Naive thymus-derived CD8-positive, alpha-beta T cell (primary cell): ENCODE measurements around the gene CBR4. TPM values are rescaled to one million over a fixed set of nuclear protein-coding genes. Genes with fewer than 3 reads are reported as not detected.
"Not testable (repeated sequence)": the region's sequence is repeated elsewhere in the genome, so short reads cannot be mapped to it uniquely, and the experiment has no call there.

Experiments used
- ATAC-seq, 2 donors: fragments of 150-1000 bp; cut with Tn5 transposase in 1 of 2; sonication (Bioruptor Pico), chemical (Tn5 transposase) in 1 of 2; 1 replicate in 1 of 2; 2 replicates in 1 of 2; pipeline ENCODE4 v1.10.0; 2021; ENCODE audit warnings: mild to moderate bottlenecking in 2 of 2, moderate library complexity in 2 of 2
- POLR2A ChIA-PET: fragments of 350-600 bp; sonication (Branson Sonifier 250); formaldehyde crosslinking; loops from one replicate; lab custom pipeline; 2021; ENCODE audit warnings: antibody characterized with exemption; lab: Charles Lee
- DNase-seq, 10 donors: peaks; one replicate each; pipeline versions ENCODE4 v3.0.0 to v3.0.0-alpha.2; 2020 to 2022
- H3K27ac Mint-ChIP-seq, 10 donors: one replicate each; pipeline ENCODE4 v1.8.0; 2020 to 2022; ENCODE audit warnings: mild to moderate bottlenecking in 10 of 10, mixed read lengths in 10 of 10, moderate library complexity in 4 of 10, inconsistent platforms in 1 of 10
- H3K27me3 Mint-ChIP-seq, 5 donors: one replicate each; pipeline ENCODE4 v1.8.0; 2021 to 2022; ENCODE audit warnings: mixed read lengths in 5 of 5
- H3K36me3 Mint-ChIP-seq, 3 donors: one replicate each; pipeline ENCODE4 v1.8.0; 2020 to 2022; ENCODE audit warnings: mixed read lengths in 3 of 3, mild to moderate bottlenecking in 2 of 3, inconsistent platforms in 1 of 3
- H3K4me1 Mint-ChIP-seq, 4 donors: one replicate each; pipeline ENCODE4 v1.8.0; 2021 to 2022; ENCODE audit warnings: mixed read lengths in 4 of 4
- H3K4me3 Mint-ChIP-seq, 10 donors: one replicate each; pipeline ENCODE4 v1.8.0; 2020 to 2022; ENCODE audit warnings: mild to moderate bottlenecking in 10 of 10, mixed read lengths in 10 of 10, moderate library complexity in 6 of 10, inconsistent platforms in 1 of 10
- H3K9me3 Mint-ChIP-seq, 9 donors: one replicate each; pipeline ENCODE4 v1.8.0; 2020 to 2022; ENCODE audit warnings: mixed read lengths in 9 of 9, mild to moderate bottlenecking in 3 of 9, inconsistent platforms in 1 of 9, moderate library complexity in 1 of 9
- polyA plus RNA-seq, 3 donors: library from polyadenylated mRNA; unstranded; fragments of 300-500 nt; fragmentation: Illumina TruSeq; gene quantifications; one replicate each; pipeline ENCODE4 v1.2.3, GENCODE V29; 2021
- total RNA-seq, 8 experiments: library from RNA in 2 of 8; stranded (reverse) in 2 of 8; gene quantifications; one replicate each; pipeline ENCODE4 v1.2.3 and lab custom pipeline; 2021 to 2026

The CBR4 gene
- total and polyA plus RNA-seq, 5 experiments from 2014 or later, result 4.5 to 22.8 (median 5.5) TPM

- peaks cover 19 to 54% (median 24%) of the 10 kb centered on the region in 3 donors for H3K36me3 Mint-ChIP-seq
- no peaks in the 10 kb centered on the region for H3K9me3 Mint-ChIP-seq
- ATAC-seq (no peak), DNase-seq (no peak)
- H3K27me3 Mint-ChIP-seq, result peaks cover 0 to 2% (median 0%) of the 10 kb centered on the region in 5 donors
- peak overlapping the region in 1 of 10 donors; percentile 15 for H3K27ac Mint-ChIP-seq
- H3K4me1 Mint-ChIP-seq, result peaks cover 22 to 42% (median 31%) of the 10 kb centered on the region in 4 donors
- POLR2A ChIA-PET, result no interaction called here
- no peak overlapping the region for H3K4me3 Mint-ChIP-seq
These were observed 4.5 kb downstream of the CBR4 start for GRCh38 chr4:169005453-169006099.

- ATAC-seq (no peak), DNase-seq (no peak)
- peaks cover 4 to 10% (median 6%) of the 10 kb centered on the region in 4 donors for H3K4me1 Mint-ChIP-seq
- no peak overlapping the region for H3K4me3 Mint-ChIP-seq
- POLR2A ChIA-PET, result interaction anchor here (1.4 kb wide), 1 partner anchor 10 kb away, joined by 4 read pairs; the partner anchor contains the start of gene CBR4
- no peaks in the 10 kb centered on the region for H3K27me3 Mint-ChIP-seq
- H3K36me3 Mint-ChIP-seq, result peaks cover 26 to 86% (median 34%) of the 10 kb centered on the region in 3 donors
- H3K27ac Mint-ChIP-seq, result peak overlapping the region in 1 of 10 donors; percentile 15
- H3K9me3 Mint-ChIP-seq, result no peaks in the 10 kb centered on the region
These were observed 9.7 kb downstream of the CBR4 start for GRCh38 chr4:169000315-169000714.

- peaks cover 2 to 10% (median 5%) of the 10 kb centered on the region in 4 donors for H3K4me1 Mint-ChIP-seq
- ATAC-seq (no peak), DNase-seq (no peak)
- H3K9me3 Mint-ChIP-seq, result no peaks in the 10 kb centered on the region
- no peak overlapping the region for H3K4me3 Mint-ChIP-seq
- POLR2A ChIA-PET, result interaction anchor here (0.9 to 1.4 kb wide), 2 partner anchors 10 to 16 kb away, joined by 3 to 4 read pairs; partner anchors contain the start of gene CBR4
- H3K27me3 Mint-ChIP-seq, result no peaks in the 10 kb centered on the region
- H3K27ac Mint-ChIP-seq, result peak overlapping the region in 2 of 10 donors; percentile 12 to 15
- peaks cover 26 to 87% (median 31%) of the 10 kb centered on the region in 3 donors for H3K36me3 Mint-ChIP-seq
These were observed 10.2 kb downstream of the CBR4 start for GRCh38 chr4:168999809-169000208.

GRCh38 chr4:168998596-168998995, 11.5 kb downstream of the CBR4 start:
- H3K4me1 Mint-ChIP-seq, result peaks cover 0 to 8% (median 3%) of the 10 kb centered on the region in 4 donors
- no peak overlapping the region for H3K4me3 Mint-ChIP-seq
- H3K9me3 Mint-ChIP-seq, result no peaks in the 10 kb centered on the region
- ATAC-seq (no peak), DNase-seq (no peak)
- no peaks in the 10 kb centered on the region for H3K27me3 Mint-ChIP-seq
- H3K36me3 Mint-ChIP-seq, result peaks cover 21 to 82% (median 26%) of the 10 kb centered on the region in 3 donors
- H3K27ac Mint-ChIP-seq, result no peak overlapping the region
- POLR2A ChIA-PET, result no interaction called here

- Mint-ChIP-seq H3K27ac (no peak overlapping the region), H3K27me3 (no peaks in the 10 kb centered on the region), H3K4me3 (no peak overlapping the region), H3K4me1 (peaks cover 0 to 7% (median 2%) of the 10 kb centered on the region in 4 donors), H3K9me3 (no peaks in the 10 kb centered on the region), H3K36me3 (peaks cover 7 to 74% (median 14%) of the 10 kb centered on the region in 3 donors)
- ATAC-seq (no peak), DNase-seq (peak in 1 of 10 donors; percentile 15)
- POLR2A ChIA-PET, result no interaction called here
These were observed 14.3 kb downstream of the CBR4 start for GRCh38 chr4:168995537-168996295.

GRCh38 chr4:168994958-168995357, 15.1 kb downstream of the CBR4 start:
- DNase-seq, result no peak
- Mint-ChIP-seq H3K4me3 (no peak overlapping the region), H3K9me3 (no peaks in the 10 kb centered on the region), H3K27me3 (no peaks in the 10 kb centered on the region), H3K4me1 (peaks cover 0 to 7% (median 2%) of the 10 kb centered on the region in 4 donors), H3K27ac (no peak overlapping the region), H3K36me3 (peaks cover 4 to 71% (median 9%) of the 10 kb centered on the region in 3 donors)
- POLR2A ChIA-PET, result no interaction called here
- no peak for ATAC-seq

- POLR2A ChIA-PET, result no interaction called here
- no peak for DNase-seq
- Mint-ChIP-seq H3K36me3 (peaks cover 0 to 71% (median 12%) of the 10 kb centered on the region in 3 donors), H3K27me3 (no peaks in the 10 kb centered on the region), H3K27ac (peak overlapping the region in 4 of 10 donors; percentile 22 to 50 (median 33)), H3K4me3 (no peak overlapping the region), H3K9me3 (no peaks in the 10 kb centered on the region), H3K4me1 (peaks cover 0 to 7% (median 2%) of the 10 kb centered on the region in 4 donors)
- no peak for ATAC-seq
These were observed 16.1 kb downstream of the CBR4 start for GRCh38 chr4:168993714-168994510.

GRCh38 chr4:168992952-168993482, 17.0 kb downstream of the CBR4 start:
- POLR2A ChIA-PET, H3K27me3 Mint-ChIP-seq: not testable (repeated sequence)
- peaks cover 0 to 66% (median 7%) of the 10 kb centered on the region in 3 donors for H3K36me3 Mint-ChIP-seq

GRCh38 chr4:168981942-168982341, 28.1 kb downstream of the CBR4 start:
- ATAC-seq (no peak), DNase-seq (no peak)
- POLR2A ChIA-PET, result no interaction called here
- Mint-ChIP-seq H3K36me3 (peaks cover 50 to 71% (median 68%) of the 10 kb centered on the region in 3 donors), H3K4me1 (no peaks in the 10 kb centered on the region), H3K9me3 (peaks cover 14 to 50% (median 27%) of the 10 kb centered on the region in 9 donors), H3K27me3 (no peaks in the 10 kb centered on the region), H3K27ac (no peak overlapping the region), H3K4me3 (no peak overlapping the region)

More at GRCh38 chr4:168992952-168993482, 17.0 kb downstream of the CBR4 start:
- H3K4me3 Mint-ChIP-seq, ATAC-seq, DNase-seq, H3K9me3 Mint-ChIP-seq, H3K4me1 Mint-ChIP-seq: not testable (repeated sequence)
- H3K27ac Mint-ChIP-seq, result peak overlapping the region in 1 of 10 donors; percentile 33

- no peak overlapping the region for H3K4me3 Mint-ChIP-seq
- no peak for ATAC-seq
These were observed 28.6 kb downstream of the CBR4 start for GRCh38 chr4:168981460-168981859.

GRCh38 chr4:168979338-168979737, 30.7 kb downstream of the CBR4 start:
- DNase-seq, result no peak
- H3K27ac Mint-ChIP-seq, result no peak overlapping the region
- POLR2A ChIA-PET, result no interaction called here
- peaks cover 40 to 46% (median 44%) of the 10 kb centered on the region in 3 donors for H3K36me3 Mint-ChIP-seq
- ATAC-seq, result no peak
- no peak overlapping the region for H3K4me3 Mint-ChIP-seq
- no peaks in the 10 kb centered on the region for H3K4me1 Mint-ChIP-seq
- peaks cover 21 to 51% (median 25%) of the 10 kb centered on the region in 9 donors for H3K9me3 Mint-ChIP-seq
- H3K27me3 Mint-ChIP-seq, result no peaks in the 10 kb centered on the region

More at GRCh38 chr4:168981460-168981859, 28.6 kb downstream of the CBR4 start:
- DNase-seq, result no peak
- H3K4me1 Mint-ChIP-seq, result no peaks in the 10 kb centered on the region
- POLR2A ChIA-PET, result no interaction called here
- no peaks in the 10 kb centered on the region for H3K27me3 Mint-ChIP-seq
- H3K9me3 Mint-ChIP-seq, result peaks cover 14 to 50% (median 27%) of the 10 kb centered on the region in 9 donors
- peaks cover 50 to 68% (median 65%) of the 10 kb centered on the region in 3 donors for H3K36me3 Mint-ChIP-seq
- no peak overlapping the region for H3K27ac Mint-ChIP-seq
